Retina (tissue), 1 donor: Measurements from ENCODE around the gene KLHL20.
"Not testable (repeated sequence)": the region's sequence is repeated elsewhere in the genome, so short reads cannot be mapped to it uniquely, and the experiment has no call there.

Experiments used
- DNase-seq: peaks from one replicate; pipeline ENCODE4 v3.0.0-alpha.2; 2016

KLHL20 gene

DNA sequence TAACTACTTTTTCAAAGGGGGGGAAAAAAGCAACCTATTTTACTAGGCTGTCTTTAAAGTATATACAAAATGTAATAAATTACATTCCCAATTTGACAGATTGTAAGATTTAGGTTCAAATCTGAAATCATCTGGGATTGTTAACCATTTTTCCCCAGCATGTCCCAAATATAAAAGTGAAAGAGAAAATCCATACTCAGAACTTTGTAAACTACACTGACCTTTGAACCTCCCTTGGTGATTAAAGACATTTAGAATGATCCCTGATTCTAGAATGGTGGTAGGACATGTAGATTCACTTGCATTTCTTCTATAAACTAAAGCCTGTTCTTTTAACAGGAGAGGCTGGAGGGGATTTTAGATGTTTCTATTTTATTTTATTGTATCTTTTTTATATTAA, 39.0 kb downstream of the KLHL20 start:
- DNase-seq: no peak

DNA sequence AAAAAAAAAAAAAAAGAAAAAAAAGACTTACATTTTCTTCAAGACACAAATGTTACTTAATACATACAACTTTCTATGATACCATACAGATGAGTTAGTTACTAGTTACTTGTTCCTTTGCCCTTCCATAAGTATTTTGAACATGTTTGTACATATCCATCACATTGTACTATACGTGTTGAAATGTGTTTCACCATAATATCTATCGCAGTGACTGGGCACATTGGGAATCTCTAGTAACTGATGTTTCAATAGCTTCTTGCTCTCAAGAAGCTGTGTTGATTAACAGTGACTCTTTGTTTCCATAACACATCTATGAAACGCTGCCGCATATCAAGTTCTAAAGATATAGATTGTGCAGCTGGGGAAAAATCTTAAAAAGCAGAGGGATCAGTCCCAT, 42.9 kb downstream of the KLHL20 start:
- DNase-seq: no peak

DNA sequence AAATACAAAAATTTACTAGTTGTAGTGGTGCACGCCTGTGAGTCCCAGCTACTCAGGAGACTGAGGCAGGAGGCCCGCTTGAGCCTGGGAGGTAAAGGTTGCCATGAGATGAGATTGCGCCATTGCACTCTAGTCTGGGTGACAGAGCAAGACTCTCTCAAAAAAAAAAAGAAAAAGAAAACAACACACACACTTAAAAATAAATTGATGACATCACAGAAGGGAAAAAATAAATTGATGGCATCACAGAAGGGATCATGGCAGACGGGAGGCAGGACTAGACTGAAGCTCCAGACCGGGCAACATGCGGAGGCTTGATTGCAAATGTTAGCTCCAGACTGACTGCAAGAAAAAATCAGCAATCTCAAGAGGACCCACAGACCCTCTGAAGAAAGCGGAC, 43.3 kb downstream of the KLHL20 start:
- no peak for DNase-seq

DNA sequence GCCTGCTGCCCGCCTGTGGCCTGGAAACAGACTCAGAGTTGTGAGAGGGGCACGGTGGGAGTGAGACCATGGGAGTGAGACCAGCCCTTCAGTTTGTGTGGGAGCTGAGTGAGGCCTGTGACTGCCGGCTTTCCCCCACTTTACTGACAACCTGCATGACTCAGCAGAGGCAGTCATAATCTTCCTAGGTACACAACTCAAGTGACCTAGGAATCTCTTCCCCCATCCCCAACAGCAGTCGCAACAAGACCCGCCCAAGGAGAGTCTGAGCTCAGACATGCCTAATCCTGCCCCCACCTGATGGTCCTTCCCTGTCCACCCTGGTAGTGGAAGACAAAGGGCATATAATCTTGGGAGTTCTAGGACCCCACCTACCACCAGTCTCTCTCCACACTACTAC, 44.2 kb downstream of the KLHL20 start:
- DNase-seq: no peak

DNA sequence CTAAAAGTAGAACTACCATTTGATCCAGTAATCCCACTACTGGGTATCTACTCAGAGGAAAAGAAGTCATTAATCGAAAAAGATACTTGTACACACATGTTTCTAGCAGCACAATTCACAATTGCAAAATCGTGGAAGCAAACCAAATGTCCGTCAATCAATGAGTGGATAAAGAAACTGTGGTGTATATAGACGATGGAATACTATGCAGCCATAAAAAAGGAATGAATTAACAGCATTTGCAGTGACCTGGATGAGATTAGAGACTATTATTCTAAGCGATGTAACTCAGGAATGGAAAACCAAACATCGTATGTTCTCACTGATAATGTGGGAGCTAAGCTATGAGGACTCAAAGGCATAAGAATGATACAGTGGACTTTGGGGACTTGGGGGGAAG, 49.5 kb downstream of the KLHL20 start:
- not testable (repeated sequence) for DNase-seq

DNA sequence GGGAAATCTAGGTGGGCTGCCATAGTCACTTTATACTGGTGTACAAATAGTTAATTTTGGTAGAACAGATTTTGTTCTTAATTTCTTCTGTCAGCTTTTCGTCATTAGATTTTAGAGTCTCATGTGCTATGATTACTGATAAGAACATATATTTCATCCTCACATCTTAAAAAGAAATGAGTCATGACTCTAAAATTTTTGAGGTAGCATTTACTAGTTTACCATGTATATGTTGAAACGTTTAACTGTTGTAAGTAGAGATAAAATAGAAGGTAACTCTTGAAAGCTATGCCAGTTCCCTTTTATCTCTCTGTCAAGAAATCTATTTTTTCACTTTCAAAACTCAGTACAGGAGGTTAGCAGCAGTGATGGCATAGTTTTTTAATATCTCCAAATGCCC, 53.4 kb downstream of the KLHL20 start:
- no peak for DNase-seq

DNA sequence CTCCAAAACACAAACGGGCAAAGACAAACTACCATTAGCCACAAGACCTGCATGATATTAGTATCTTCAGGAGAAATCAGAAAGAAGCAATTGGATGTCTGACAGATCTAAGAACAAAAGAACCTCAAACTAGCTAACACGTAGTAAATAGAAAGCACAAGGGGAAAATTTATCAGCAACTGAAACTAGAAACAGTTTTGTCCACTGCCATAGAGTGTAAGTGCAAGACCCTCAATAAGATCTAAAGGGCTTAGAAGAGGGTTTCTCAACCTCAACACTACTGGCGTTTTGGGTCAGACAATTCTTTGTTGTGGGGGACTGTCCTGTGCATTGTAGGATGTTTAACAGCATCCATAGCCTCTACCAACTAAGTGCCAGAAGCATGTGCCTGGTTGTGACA, 54.0 kb downstream of the KLHL20 start:
- no peak for DNase-seq

DNA sequence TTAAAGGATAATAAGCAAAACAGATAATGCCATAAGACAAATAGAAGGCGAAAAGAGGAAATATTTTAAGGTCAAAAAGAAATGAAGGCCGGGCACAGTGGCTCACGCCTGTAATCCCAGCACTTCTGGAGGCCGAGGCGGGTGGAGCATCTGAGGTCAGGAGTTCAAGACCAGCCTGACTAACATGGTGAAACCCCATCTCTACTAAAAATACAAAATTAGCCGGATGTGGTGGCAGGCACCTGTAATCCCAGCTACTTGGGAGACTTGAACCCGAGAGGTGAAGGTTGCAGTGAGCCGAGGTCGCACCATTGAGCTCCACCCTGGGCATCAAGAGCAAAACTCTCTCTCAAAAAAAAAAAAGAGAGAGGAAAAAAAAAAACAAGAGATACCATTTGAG, 55.5 kb downstream of the KLHL20 start:
- not testable (repeated sequence) for DNase-seq

DNA sequence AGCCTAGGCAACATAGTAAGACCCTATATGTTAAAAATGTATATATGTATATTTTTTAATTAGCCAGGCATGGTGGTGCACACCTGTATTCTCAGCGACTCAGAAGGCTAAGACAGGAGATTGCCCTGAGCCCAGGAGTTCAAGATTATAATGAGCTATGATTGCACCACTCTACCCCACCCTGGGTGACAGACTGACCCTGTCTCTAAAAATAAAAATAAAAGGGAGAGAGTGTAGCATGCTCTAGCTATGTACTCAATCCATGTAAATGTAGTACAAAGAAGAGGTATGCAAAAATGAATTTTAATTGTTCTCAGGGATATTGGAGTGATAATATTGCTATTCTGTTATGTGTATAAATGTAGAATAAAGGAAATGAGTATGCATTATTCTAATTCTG, 56.8 kb downstream of the KLHL20 start:
- DNase-seq: no peak

DNA sequence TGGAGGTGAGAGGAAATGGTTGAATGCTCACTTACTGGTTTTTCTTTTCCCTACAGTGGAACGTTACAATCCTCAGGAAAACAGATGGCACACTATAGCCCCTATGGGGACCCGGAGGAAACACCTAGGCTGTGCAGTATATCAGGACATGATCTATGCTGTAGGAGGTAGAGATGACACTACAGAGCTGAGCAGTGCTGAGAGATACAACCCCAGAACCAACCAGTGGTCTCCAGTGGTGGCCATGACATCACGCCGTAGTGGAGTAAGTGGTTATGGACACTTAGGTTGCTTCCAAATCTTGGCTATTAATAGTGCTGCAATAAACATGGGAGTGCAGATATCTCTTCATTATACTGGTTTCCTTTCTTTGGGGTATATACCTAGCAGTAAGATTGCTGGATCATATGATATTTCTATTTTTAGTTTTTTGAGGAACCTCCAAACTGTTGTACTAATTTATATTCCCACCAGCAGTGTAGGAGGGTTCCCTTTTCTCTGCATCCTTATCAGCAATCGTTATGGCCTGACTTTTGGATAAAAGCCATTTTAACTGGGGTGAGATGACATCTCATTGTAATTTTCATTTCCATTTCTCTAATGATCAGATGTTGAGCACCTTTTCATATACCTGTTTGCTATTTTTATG, 60.9 kb downstream of the KLHL20 start:
- no peak for DNase-seq

DNA sequence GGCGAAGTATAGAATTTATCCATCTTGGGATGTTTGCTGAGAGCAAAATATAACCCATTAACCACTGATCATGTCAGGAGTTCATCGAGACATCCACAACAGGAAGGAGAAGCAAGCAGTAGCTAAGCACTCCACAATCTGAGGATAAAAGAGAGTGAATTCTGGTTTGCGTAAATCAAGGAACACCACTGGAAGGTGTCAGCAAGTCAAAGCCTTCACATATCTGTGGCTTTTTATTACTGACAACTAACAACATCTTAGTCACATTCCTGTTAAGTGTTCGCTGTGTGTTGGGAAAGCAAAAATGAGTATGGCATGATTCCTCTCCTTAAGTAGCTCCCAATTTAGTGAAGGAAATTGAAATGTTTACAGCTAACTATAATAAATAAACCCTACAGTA, 65.2 kb downstream of the KLHL20 start:
- no peak for DNase-seq

DNA sequence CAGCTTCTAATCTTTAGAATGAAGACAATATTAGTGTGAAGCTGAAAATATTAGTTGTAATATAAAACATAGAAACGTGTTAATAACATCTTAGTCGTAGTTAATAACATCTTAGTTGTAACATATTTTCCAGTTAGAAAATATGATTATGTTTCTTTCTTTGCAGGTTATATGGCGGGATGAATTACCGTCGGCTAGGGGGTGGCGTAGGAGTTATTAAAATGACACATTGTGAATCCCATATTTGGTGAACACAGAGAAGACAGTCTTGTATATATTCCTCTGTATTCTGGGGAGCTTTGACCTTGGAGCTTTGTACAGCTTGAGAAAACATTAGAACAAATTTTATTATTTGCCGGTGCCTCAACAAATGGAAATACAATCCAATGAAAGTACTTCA, 70.2 kb downstream of the KLHL20 start:
- no peak for DNase-seq

DNA sequence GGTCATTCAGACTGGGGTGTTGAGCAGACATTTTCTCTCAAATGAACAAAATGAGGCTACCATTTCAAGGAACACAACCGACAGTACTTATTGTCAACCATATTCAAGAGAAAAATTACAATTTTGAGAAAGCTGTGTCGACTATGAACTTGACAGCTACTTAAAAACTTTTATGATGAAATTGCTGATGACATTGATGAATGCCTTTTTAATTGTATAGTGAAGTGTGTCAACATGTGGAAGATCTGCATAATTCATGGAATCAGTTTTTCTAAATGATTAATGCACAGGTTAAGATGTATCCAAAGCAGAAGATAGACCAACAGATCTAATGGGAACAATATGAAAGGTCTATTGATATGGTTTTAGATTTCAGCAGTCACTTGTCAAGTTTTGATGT, 75.1 kb downstream of the KLHL20 start:
- no peak for DNase-seq

DNA sequence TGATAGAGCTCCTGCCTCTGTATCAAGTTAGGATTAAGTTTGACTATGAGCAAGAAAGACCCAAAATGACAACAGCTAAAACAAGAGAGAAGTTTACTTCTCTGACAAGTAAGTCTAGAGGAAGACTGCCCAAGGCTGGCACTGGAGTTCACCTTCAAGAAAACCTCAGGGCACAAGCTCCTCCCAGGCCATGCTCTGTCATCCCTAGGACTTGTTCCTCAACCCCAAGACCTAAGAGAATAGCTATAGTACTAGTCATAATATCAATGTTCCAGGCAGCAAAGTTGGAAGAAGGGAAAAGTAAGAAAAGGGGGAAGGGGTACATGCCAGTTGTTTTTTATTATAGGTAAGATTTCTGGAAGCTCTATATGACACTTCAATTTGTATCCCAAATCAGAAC, 83.3 kb downstream of the KLHL20 start:
- no peak for DNase-seq

DNA sequence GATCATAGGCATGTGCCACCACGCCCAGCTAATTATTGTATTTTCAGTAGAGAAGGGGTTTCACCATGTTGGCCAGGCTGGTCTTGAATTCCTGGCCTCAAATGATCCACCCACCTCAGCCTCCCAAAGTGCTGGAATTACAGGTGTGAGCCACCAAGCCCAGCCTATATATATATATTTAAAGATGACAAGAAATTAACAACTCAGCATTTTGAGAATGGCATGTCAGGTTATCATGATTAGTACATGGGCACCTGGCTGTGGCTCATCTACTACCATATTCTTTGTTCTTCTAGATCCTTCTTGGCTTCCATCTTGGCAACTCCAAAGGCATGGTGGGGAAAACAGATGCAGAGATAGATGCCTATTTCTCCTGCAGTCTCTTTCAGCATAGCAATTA, 85.2 kb downstream of the KLHL20 start:
- not testable (repeated sequence) for DNase-seq

DNA sequence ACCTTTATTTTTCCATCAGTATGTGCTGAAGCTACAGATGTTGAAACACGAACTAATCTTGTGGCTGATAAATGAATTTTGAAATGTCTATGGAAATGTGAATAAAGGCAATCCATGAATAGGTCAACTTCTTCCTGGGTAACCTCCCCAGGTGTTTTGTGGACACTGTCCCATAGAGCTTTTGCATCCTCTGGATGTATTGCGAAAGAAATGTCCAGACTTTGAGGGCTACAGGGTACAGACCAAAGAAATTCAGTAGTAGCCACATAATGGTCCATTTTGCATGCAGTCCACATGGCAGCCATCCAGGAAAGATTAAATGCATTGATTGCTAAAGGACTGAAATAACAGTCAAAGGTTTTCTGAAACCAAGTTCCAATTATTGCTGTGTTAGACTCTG, 88.2 kb downstream of the KLHL20 start:
- DNase-seq: no peak

DNA sequence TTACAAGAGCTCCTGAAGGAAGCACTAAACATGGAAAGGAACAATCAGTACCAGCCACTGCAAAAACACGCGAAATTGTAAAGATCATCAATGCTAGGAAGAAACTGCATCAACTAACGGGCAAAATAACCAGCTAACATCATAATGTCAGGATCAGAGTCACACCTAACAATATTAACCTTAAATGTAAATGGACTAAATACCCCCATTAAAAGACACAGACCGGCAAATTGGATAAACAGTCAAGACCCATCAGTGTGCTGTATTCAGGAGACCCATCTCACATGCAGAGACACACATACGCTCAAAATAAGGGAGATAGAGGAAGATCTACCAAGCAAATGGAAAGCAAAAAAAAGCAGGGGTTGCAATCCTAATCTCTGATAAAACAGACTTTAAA, 98.9 kb downstream of the KLHL20 start:
- not testable (repeated sequence) for DNase-seq

DNA sequence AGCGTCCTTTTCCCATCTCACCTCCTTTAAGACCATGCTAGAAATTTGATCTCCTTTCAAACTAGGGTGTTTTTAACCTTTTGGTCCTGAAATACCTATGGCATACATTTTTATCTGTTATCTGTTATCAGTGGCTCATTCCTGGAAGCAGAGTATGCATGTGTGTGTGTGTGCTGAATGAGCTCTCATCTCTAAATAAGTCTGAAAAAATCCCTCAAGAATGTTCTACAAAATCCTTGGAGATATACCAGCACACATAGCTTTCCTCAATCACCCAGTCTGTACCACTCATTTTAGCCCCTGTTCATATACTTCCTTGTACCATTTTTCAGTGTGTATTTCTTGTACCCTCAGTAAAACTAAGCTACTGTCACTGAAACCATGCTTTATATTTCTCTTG, 103.7 kb downstream of the KLHL20 start:
- no peak for DNase-seq

DNA sequence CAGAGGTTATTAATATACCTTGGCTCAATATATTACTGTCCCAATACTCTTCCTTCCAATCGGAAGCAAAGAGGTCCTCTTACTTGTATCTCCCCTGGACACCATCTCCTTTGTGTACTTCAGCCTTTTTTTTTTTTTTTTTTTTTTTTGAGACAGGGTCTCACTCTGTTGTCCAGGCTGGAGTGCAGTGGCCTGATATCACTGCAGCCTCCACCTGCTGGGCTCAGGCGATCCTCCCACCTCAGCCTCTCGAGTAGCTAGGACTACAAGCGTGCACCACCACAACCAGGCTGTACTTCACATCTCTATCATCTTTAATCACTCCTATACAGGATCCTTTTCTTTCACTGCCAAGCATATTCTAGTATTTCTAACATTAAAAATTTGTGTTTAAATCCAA, 106.9 kb downstream of the KLHL20 start:
- no peak for DNase-seq

DNA sequence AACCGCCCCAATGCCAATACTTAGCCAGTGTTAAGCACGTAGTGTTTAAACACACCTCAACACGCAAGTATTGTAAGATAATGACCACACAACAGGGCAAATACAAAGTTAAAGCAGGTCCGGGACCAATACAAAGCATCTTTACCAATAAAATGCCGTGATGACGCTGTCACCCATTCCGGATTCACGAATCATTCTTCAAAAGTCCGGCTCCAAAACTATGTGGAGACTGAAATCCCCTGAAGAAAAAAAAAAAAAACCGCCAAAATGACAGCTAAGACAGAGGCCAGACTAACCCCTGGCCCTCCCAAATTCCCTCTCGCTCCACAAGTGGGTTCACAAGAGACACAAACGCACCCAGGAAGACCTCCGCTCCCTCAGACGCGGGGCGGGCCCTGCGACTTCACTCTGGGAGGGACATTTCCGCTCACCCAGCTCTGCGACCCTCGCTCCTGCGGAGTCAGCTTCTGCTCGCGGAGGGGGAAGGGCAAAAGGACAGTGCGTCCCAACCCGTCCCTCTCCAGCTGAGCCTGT, 109.1 kb downstream of the KLHL20 start:
- no peak for DNase-seq

DNA sequence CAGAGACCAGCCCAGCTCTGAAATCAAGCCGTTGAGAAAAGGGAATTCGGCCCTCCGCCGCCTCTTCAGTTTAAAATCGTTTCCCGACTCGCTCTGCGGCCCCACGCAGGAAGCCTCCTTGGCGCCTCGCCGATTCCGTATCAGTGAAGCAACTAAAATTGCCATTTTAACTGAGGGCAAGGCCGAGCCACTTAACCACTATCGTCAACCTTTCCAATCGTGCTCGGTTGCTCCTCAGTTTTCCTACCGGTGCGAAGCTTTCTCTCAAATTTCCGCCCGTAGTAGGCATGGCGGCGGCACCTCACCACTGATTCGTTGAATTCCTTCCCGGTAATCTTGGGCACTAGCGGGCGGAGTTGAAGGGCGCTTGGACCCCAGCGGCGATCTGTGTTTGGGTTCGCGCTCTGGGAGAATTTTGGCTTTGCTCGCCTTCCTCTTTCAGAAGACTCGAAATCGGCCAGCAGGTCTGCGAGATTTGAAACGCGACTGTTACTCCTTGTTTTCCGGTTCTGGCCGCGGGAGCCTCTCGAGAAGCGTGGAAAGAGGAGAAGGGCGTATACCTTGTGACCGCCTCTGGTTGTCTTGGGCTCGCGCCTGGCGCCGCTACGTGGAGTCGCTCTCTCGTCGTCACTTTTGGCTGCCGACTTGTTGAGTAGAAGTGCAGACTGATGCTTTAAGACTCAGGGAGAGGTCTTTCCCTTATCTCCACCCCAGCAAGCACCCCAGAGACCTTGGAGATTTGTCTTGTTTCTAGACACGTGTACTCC, 109.7 kb downstream of the KLHL20 start, which contains the start of the genes CENPL and DARS2:
Gene CENPL (minus strand): TSS at position 569 of the 767 bp plus-strand sequence. CDS start 13,584 bp downstream, outside the sequence.
Gene DARS2 (plus strand): TSS at position 359 of the 767 bp plus-strand sequence. CDS start 557 bp downstream, outside the sequence.
- peak; percentile 97 for DNase-seq

DNA sequence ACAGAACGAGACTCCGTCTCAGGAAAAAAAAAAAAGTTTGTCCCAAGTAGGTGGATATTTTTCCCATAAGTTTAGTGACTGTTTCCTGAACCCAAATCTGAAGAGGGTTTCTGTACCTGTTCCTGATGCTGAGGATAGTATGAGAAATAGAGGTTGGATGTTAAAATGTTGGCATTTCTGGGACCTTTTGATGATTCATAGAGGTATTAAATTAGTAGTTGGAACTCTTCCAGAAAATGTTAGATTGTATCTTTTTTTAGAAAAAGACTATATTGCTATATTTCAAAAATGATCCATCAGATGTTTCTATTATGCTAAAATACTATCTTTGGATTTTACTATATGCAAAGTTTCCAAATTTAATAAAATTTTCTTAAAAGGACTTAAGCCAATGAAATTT, 112.8 kb downstream of the KLHL20 start:
- no peak for DNase-seq

DNA sequence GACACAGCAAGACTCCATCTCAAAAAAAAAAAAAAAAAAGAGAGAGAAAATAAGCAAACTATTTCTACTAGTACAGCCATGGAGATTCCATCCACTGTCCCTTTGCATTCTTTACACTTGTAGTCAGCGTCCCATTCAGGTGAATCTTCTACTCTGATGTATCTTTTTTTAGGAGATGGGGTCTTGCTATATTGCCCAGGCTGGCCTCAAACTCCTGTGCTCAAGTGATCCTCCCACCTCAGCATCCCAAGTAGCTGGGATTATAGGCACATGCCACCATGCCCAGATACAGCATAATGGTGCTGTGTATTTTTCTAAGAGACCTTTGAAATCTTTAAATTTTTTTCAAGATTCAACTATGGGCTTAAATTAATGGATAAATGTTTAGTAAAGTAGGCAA, 118.0 kb downstream of the KLHL20 start:
- DNase-seq: no peak
